Fibroblast of villous mesenchyme (primary cell): ENCODE data around the gene ADRA2C. TPM values are rescaled to one million over a fixed set of nuclear protein-coding genes. Genes with fewer than 3 reads are reported as not detected.

Experiments
- DNase-seq: peaks from one replicate; pipeline ENCODE4 v3.0.0-alpha.2; 2010; ENCODE audit warnings: low read depth
- H3K4me3 ChIP-seq: 2 replicates; pipeline ENCODE4 v1.5.1; 2011; ENCODE audit warnings: low read depth, mild to moderate bottlenecking, low read length
- total RNA-seq: library from RNA; depleted of rRNA; stranded (reverse); fragments of >200 nt; gene quantifications from 2 replicates; pipeline ENCODE4 v1.2.3, GENCODE V29; 2012
- TF ChIP-seq, protein P1 (sequence below): IDR thresholded peaks from 2 replicates; pipeline ENCODE4 v1.5.1; 2012; ENCODE audit warnings: low read depth, mild to moderate bottlenecking, low read length; ENCODE audit not compliant: insufficient read depth

ADRA2C gene
- total RNA-seq, 1 donor, result 2.2 TPM

DNA sequence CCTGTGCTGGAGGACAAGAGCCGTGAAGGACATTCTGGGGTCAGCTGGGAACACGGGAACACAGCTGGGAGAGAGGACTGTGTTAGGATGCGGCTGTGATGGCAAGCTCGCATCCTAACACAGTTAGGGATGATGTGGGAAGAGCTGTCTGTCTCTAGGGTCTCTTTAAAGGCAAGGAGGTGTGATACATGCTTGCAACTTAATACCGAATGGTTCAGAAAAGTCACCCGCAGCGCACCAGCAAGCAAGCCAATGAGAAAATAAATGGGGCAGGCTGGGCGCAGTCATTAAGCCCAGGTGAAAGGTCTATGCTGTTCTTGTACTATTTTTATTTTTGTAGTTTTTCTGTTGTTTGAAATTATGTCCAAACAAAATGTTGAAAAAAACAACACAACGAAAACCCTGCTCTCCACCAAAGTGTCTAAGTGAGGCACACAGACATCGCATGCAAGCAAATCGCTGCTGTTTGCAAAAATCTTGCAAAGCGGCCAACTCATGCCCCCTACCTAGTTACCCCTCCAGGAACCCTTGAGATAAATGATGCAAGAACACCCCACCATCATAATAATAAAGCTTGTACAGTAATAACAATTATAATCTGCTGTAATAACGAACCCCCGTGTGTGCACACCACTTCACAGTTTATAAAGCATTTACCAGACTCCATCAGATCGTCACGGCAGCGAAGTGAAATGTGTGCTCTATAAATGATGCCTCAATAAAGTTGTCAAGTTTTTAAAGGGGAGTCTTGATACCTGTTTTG is 17.9 kb upstream of the ADRA2C start:
- H3K4me3 ChIP-seq, result no peak overlapping the region
- TF ChIP-seq, protein P1, sequence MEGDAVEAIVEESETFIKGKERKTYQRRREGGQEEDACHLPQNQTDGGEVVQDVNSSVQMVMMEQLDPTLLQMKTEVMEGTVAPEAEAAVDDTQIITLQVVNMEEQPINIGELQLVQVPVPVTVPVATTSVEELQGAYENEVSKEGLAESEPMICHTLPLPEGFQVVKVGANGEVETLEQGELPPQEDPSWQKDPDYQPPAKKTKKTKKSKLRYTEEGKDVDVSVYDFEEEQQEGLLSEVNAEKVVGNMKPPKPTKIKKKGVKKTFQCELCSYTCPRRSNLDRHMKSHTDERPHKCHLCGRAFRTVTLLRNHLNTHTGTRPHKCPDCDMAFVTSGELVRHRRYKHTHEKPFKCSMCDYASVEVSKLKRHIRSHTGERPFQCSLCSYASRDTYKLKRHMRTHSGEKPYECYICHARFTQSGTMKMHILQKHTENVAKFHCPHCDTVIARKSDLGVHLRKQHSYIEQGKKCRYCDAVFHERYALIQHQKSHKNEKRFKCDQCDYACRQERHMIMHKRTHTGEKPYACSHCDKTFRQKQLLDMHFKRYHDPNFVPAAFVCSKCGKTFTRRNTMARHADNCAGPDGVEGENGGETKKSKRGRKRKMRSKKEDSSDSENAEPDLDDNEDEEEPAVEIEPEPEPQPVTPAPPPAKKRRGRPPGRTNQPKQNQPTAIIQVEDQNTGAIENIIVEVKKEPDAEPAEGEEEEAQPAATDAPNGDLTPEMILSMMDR, result no peak
- DNase-seq, result no peak

DNA sequence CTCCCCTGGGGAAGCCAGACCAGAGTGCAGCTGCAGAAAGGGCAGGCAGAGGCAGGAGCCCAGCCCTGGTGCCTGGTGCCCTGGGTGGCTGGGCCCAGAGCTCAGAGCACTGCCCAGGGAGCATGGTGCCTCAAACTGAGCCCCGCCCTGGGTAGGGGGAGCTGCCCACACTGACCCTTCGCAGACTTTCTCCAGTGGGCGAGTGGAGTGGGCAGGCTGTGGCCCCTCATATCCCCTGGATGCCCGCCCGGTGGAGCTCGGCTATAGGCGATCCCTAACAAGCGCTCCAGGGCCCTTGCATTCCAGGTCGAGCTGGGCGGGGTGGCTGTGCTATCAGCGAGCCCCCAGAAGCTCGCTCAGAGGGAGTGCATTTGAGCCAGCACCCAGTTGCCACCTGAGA is 17.1 kb upstream of the ADRA2C start:
- TF ChIP-seq, protein P1, result no peak

DNA sequence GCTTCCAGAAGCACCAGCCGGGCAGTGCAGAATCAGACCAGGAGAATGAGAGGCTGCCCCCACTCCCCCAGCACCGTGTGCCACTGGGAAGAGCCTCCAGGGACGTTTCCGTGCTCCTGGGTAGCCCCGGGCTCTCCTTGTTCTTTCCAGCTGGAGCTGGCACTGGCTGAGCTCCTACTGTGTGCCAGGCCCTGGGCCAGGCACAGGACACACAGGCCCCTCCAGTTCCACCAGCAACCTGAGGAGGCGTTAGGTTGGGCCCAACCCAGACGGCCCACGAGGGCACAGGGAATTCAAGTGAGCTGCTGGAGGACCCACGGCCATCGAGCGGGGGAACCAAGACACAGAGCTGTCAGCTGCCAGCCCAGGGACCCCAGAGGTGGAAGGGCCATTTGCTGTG is 15.9 kb upstream of the ADRA2C start:
- TF ChIP-seq, protein P1, result no peak
- H3K4me3 ChIP-seq, result no peak overlapping the region
- no peak for DNase-seq

More for the DNA sequence above, 17.1 kb upstream of the ADRA2C start:
- DNase-seq, result no peak
- no peak overlapping the region for H3K4me3 ChIP-seq

DNA sequence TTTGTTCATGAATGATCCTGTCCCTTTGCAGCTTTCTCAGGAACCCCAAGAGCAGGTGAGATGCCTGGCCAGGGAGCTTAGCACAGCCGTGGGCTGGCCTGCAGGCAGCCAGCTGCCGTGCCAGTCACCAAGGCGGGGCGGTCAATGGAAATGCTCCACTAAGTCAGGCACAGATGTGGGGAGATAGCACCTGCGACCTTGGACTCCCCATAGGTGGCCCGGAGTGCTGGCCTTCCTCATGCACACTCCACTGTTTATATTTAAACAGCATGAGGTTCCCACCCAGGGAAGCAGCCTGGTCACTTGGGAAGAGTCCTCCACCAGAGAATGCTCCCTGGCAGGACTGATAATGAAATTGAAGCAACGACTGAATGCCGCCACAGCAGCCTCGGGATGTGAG is 14.2 kb upstream of the ADRA2C start:
- TF ChIP-seq, protein P1, result no peak
- DNase-seq, result no peak
- no peak overlapping the region for H3K4me3 ChIP-seq

DNA sequence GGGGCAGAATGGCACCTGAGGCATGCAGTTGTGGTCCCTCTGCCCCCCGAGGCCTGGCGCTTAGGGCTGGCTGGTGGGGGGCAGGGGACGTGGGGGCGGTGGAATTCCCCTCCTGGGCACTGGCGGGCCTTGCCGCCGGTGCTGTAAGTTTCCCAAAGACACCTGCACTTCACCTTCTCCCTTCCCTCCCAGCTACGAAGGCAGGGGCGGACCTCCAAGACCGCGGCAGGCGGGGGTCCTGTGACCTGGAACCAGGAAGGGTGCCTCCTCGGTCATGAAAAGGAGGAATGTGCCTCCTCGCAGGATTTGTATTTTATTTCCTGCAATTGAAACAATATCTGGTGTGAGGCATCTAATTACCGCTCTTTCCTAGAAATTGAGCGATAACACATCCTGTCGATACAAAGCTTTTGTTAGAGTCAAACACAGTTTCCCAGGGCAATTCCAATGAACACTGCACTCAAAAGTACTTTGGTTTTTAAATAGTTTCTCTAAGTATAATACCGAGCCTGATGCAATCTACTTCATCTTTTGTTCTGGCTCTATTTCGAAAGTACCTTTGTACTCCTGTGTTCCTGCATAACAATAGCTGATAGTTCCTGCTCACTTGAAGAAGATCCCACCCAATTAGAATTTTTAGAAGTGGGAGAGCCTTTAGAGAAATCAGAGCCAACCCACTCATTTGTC is 12.3 kb upstream of the ADRA2C start:
- TF ChIP-seq, protein P1, result no peak
- DNase-seq, result no peak

DNA sequence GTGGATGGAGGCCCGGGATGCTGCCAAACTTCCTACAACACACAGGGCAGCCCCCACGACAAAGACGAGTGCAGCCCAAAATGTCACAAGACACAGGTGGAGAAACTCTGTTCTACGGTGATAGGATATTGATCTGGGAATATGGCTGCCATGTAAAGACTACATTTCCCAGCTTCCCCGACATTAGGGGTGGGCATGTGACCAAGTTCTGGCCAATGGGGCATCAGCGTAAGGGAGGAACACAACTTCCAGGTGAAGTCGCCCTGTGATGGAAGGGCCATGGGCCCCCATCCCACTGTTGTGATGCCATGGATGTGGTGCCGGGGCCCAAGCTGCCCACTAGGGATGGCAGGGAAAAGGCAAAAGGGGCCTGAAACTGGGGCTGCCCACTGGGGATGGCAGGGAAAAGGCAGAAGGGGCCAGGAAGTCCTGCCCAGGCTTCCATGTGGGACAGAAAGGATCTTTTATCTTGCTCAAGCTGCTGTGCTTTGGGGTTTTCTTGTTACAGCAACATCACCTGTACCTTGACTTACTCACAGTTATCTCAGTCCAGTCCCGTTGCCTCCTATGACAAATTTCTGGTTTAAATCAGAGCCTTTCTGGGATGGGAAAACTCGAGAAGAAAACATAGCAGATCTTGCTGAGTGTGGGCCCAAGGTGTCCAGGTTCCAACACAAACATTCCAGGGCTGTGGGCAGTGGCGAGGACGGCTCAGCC is 9.7 kb upstream of the ADRA2C start:
- TF ChIP-seq, protein P1, result no peak

More for the DNA sequence above, 12.3 kb upstream of the ADRA2C start:
- H3K4me3 ChIP-seq, result no peak overlapping the region

More for the DNA sequence above, 9.7 kb upstream of the ADRA2C start:
- H3K4me3 ChIP-seq, result no peak overlapping the region
- DNase-seq, result no peak
